Peyer's patch (tissue), 4 donors: ENCODE measurements around the gene CLEC18B.

Experiments used
- CTCF ChIP-seq, 6 experiments: fragments of 450-650 bp in 4 of 6; fragments of 200-600 bp in 2 of 6; sonication (generic) in 1 of 6; IDR thresholded peaks; one replicate each; pipeline ENCODE4 v1.5.1; 2017 to 2019; ENCODE audit warnings: antibody characterized with exemption in 6 of 6, mild to moderate bottlenecking in 3 of 6, moderate library complexity in 1 of 6
- POLR2A ChIP-seq, 2 donors: fragments of 450-650 bp; IDR thresholded peaks; one replicate each; pipeline ENCODE4 v1.5.1; 2017; ENCODE audit warnings: antibody characterized with exemption in 2 of 2, mild to moderate bottlenecking in 2 of 2, moderate library complexity in 2 of 2

- TF ChIP-seq POLR2A (IDR thresholded peaks at IDR 0.05) (no peak), CTCF (IDR thresholded peaks at IDR 0.05) (peak in 1 of 6 experiments; percentile 13)
Measured at GRCh38 chr16:74449470-74449869, 28.2 kb upstream of the CLEC18B start.
